Fibroblast of the aortic adventitia (primary cell): ENCODE results near the gene MMADHC. TPM values are rescaled to one million over a fixed set of nuclear protein-coding genes. Genes with fewer than 3 reads are reported as not detected.

Experiments used
- DNase-seq: peaks from one replicate; pipeline ENCODE4 v3.0.0-alpha.2; 2010; ENCODE audit warnings: low read depth
- H3K4me3 ChIP-seq: 2 replicates; pipeline ENCODE4 v1.5.1; 2011; ENCODE audit warnings: low read depth, mild to moderate bottlenecking, control low read depth, low read length, moderate library complexity
- total RNA-seq: library from RNA; depleted of rRNA; stranded (reverse); fragments of >200 nt; gene quantifications from 2 replicates; pipeline ENCODE4 v1.2.3, GENCODE V29; 2012; ENCODE audit warnings: low replicate concordance
- TF ChIP-seq, protein P1 (sequence below): IDR thresholded peaks from 2 replicates; pipeline ENCODE4 v1.5.1; 2011; ENCODE audit warnings: mild to moderate bottlenecking, low read length, control low read depth, inconsistent platforms; ENCODE audit not compliant: insufficient read depth

MMADHC gene
- total RNA-seq, 1 donor, result 169 TPM

DNA sequence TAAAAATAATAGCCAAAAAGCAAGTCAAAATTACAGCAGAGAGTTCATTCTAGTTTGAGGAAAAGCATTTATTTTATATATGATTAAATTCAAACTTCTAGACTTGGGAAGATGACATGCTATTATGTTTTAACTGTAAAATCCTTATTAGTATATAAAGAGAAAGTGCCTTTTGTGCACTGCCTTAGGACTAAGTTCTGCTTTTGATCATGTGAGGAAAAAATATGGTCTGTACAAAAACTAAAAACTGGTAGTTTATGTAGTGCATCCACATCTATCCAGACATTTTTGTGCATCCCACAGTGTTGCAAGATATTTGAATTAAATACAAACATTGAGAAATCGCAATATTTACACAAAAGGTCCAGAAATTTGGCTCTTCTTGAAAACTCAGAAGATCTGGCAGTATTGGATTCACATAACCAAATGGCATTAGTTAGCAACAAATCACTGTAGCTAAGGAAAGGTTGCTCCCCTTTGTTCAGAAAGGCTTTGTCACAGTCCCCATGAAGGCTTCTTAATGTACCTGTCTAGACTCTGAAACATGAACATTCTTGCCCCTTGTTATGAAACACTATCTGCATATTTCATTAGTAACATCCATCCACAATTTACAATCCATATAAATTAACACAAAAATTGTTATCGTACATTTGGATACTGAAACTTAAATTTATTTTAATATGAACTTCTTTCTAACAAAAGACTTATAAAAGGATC, 2.2 kb downstream of the MMADHC start:
- no peak for DNase-seq
- H3K4me3 ChIP-seq, result peak overlapping the region; percentile 1
- TF ChIP-seq, protein P1, sequence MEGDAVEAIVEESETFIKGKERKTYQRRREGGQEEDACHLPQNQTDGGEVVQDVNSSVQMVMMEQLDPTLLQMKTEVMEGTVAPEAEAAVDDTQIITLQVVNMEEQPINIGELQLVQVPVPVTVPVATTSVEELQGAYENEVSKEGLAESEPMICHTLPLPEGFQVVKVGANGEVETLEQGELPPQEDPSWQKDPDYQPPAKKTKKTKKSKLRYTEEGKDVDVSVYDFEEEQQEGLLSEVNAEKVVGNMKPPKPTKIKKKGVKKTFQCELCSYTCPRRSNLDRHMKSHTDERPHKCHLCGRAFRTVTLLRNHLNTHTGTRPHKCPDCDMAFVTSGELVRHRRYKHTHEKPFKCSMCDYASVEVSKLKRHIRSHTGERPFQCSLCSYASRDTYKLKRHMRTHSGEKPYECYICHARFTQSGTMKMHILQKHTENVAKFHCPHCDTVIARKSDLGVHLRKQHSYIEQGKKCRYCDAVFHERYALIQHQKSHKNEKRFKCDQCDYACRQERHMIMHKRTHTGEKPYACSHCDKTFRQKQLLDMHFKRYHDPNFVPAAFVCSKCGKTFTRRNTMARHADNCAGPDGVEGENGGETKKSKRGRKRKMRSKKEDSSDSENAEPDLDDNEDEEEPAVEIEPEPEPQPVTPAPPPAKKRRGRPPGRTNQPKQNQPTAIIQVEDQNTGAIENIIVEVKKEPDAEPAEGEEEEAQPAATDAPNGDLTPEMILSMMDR, result no peak

DNA sequence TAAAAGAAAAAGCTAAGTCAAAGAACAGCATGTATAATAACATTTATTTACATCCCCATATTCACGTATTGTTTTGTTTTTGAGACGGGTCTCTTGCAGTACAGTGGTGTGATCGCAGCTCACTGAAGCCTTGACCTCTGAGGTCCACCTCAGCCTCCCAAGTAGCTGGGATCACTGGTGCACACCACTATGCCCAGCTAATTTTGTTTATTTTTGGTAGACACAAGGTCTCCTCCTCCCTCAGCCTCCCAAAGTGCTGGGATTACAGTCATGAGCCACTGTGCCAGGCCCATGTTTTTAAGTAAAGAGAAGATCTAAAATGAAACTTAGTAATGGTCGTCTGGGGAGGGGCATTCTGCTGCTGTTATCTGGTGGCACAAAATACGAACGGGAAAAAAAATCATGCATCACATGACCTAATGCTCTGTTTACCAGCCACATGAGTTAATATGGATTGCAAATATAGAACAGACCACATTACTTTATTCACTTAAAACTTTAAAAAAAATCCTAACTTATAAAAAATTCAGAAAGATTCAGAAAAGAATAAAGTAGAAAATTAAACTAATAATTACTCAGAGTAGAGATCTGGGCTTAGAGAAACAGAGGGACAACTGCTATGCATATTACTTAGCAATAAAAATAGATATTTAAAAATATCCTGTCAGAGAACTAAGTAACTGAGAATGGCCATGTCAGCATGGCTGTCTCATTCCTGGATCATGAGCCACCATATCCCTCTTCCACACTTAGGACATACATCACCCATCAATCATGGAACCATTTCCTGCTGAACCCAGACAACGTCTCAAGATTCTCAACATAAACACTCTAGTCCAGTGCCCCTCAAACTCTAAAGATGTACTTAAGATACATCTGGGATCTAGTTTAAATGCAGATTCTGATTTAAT, 7.3 kb downstream of the MMADHC start:
- no peak overlapping the region for H3K4me3 ChIP-seq
- TF ChIP-seq, protein P1, result no peak
- no peak for DNase-seq

DNA sequence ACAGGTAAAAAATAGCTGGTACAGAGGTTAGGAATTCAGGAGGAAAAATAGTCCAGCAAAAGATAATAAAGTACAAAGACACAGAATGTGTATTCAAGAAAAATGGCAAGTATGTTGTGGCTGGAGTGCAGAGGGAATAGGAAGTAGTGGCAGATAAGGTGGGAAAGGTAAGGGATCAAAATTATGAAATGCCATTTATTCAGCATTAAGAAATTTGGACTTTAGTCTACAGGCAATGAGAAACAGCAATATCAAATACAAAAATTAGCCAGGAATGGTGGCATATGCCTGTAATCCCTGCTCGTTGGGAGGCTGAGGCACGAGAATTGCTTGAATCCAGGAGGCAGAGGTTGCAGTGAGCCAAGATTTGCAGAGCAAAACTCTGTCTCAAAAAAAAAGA, 10.3 kb downstream of the MMADHC start:
- no peak overlapping the region for H3K4me3 ChIP-seq
- TF ChIP-seq, protein P1, result no peak
- DNase-seq, result no peak

DNA sequence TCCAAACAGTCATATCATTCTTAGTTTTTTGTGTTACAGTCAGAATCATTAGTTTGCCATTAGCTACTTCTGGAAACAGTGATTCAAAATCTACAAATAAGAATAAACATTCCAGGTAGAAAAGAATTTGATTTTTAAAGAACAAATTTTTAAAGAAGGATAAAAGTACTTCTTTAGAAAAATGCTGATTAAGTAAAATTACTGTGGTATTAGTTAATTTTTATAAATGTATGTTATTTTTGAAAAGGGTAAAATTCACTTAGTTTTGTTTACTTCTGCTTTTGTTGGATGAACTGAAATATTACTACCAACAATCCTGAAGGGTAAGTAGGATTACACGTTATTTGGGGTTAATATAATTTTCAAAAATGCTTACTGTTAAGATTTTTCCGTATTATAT, 11.8 kb downstream of the MMADHC start:
- TF ChIP-seq, protein P1, result no peak
- no peak overlapping the region for H3K4me3 ChIP-seq
- DNase-seq, result no peak

DNA sequence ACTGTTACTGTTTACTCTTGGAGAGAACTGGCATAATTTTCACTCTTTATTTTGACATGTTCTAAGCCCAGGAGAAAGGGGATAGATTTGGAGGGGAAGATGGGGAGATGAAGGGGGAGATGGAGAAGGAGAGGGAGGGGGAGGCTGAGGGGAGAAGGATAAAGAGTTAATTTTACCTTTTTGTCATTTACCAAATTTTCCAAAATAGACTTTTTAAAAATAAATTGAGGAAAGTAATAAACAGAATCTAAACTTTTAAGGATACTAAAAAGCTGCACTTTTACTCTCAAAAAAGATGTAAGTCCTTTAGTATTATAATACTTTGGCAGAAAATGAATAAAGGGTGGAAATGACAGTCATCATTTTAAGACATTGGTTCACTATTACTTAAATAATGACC, 12.3 kb downstream of the MMADHC start:
- TF ChIP-seq, protein P1, result no peak

DNA sequence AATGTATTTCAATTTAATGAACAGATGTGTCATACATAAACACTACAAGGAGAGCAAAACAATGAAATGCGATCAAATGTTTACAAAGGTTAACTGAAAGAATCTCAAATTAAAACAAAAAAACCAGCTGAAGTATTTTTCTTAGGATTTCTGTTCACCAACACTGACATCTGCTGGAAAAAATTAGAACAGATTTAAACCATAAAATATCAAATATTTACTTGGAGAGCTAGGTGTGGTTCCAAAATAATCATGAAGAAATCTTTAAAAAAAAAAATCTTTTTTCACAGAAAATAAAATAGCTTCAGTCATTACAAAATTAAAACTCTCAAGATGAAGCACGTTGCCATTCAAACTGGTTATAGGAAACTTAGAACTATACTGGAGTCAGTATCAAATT, 13.8 kb downstream of the MMADHC start:
- no peak overlapping the region for H3K4me3 ChIP-seq
- TF ChIP-seq, protein P1, result peak; percentile 38
- DNase-seq, result peak; percentile 40

More for the DNA sequence above, 12.3 kb downstream of the MMADHC start:
- H3K4me3 ChIP-seq, result no peak overlapping the region
- DNase-seq, result no peak
